Measurements from ENCODE around the gene TOR1AIP1.

The TOR1AIP1 gene

GRCh38 chr1:179881642-179882252 lies 338 bp upstream of the TOR1AIP1 start:
- no peak for DNase-seq

GRCh38 chr1:179883040-179883744 lies 1.1 kb downstream of the TOR1AIP1 start:
- no peak for DNase-seq

- DNase-seq = peak; percentile 28
These were observed 1.7 kb downstream of the TOR1AIP1 start for GRCh38 chr1:179883745-179884138.

- no peak for DNase-seq
These were observed 6.0 kb downstream of the TOR1AIP1 start for GRCh38 chr1:179888071-179888470.

GRCh38 chr1:179889589-179889988 lies 7.5 kb downstream of the TOR1AIP1 start:
- no peak for DNase-seq

GRCh38 chr1:179910934-179911333 lies 28.8 kb downstream of the TOR1AIP1 start:
- no peak for DNase-seq

- no peak for DNase-seq
These were observed 29.7 kb downstream of the TOR1AIP1 start for GRCh38 chr1:179911812-179912211.

- DNase-seq = no peak
These were observed 35.7 kb downstream of the TOR1AIP1 start for GRCh38 chr1:179917601-179918429.

GRCh38 chr1:179921472-179921871 lies 39.4 kb downstream of the TOR1AIP1 start:
- DNase-seq = no peak

- no peak for DNase-seq
These were observed 40.1 kb downstream of the TOR1AIP1 start for GRCh38 chr1:179921981-179922872.

GRCh38 chr1:179923029-179923428 lies 40.9 kb downstream of the TOR1AIP1 start:
- no peak for DNase-seq

GRCh38 chr1:179924268-179924667 lies 42.2 kb downstream of the TOR1AIP1 start:
- no peak for DNase-seq

GRCh38 chr1:179925302-179925701 lies 43.2 kb downstream of the TOR1AIP1 start:
- no peak for DNase-seq

GRCh38 chr1:179925922-179926849 lies 44.1 kb downstream of the TOR1AIP1 start:
- DNase-seq = no peak

GRCh38 chr1:179926850-179927205 lies 44.7 kb downstream of the TOR1AIP1 start:
- no peak for DNase-seq

- DNase-seq = no peak
These were observed 48.1 kb downstream of the TOR1AIP1 start for GRCh38 chr1:179929955-179930798.

GRCh38 chr1:179930867-179931266 lies 48.8 kb downstream of the TOR1AIP1 start:
- no peak for DNase-seq

- no peak for DNase-seq
These were observed 51.1 kb downstream of the TOR1AIP1 start for GRCh38 chr1:179933219-179933618.

- no peak for DNase-seq
These were observed 53.9 kb downstream of the TOR1AIP1 start for GRCh38 chr1:179935909-179936496.

- no peak for DNase-seq
These were observed 55.7 kb downstream of the TOR1AIP1 start for GRCh38 chr1:179937668-179938254.

All from stimulated activated CD4-positive, alpha-beta T cell treated with anti-CD3 and anti-CD28 coated beads, Interleukin-12 subunit alpha, Interleukin-12 subunit beta, amount 100 ng/mL, for 4 hours (primary cell).